Measurements from ENCODE around the gene MED15.

The MED15 gene

GRCh38 chr22:20509344-20510047 lies 2.1 kb downstream of the MED15 start:
- peak; percentile 82 for TF ChIP-seq Cebpa-rat (IDR thresholded peaks at IDR 0.05)
- Histone ChIP-seq H3K4me2 (peak overlapping the region; percentile 100), H3K27ac (peak overlapping the region; percentile 96), H4K20me1 (peaks cover 69% of the 10 kb centered on the region), H3K9ac (peak overlapping the region; percentile 98), H3K27me3 (no peaks in the 10 kb centered on the region), H3K4me1 (peaks cover 44% of the 10 kb centered on the region), H3K9me3 (no peaks in the 10 kb centered on the region), H3K36me3 (peaks cover 43% of the 10 kb centered on the region), H3K4me3 (peak overlapping the region; percentile 98)

DNA sequence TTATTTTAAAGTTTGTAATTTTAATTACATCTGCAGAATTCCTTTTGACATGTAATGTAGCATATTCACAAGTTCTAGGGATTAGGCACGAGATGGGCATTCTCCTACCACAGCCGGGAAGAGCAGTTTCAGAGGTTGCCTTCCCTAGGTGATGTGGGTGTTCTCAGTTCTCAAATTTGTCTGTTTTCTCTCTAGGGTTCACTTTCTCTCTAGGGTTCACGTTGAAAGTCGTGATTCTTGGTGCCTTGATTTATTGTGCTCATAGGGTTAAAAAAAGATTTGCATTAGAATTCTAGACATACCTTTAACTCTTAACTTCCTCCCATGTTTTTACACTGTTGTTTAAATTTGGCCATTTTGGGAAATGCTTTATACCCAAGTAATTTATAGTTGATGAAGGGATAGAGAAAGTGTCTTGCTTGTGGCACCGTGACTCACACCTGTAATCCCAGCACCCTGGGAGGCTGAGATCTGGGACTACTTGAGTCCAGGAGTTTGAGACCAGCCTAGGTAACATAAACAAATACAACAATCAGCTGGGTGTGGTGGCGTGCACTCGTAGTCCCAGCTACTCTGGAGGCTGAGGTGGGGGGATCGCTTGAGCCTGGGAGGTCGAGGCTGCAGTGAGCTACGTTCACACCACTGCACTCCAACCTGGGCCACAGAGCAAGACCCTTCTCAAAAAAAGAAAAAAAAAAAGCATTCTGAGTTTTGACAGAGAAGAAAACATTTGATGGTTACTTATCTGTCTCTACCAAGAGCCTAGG lies 3.6 kb downstream of the MED15 start:
- H3K27me3 ChIP-seq: no peaks in the 10 kb centered on the region
- H3K4me3 ChIP-seq: no peak overlapping the region
- H3K4me2 ChIP-seq: peak overlapping the region; percentile 100
- no peaks in the 10 kb centered on the region for H3K9me3 ChIP-seq
- peaks cover 56% of the 10 kb centered on the region for H3K36me3 ChIP-seq
- H3K4me1 ChIP-seq: peaks cover 44% of the 10 kb centered on the region
- no peak for TF ChIP-seq Cebpa-rat (IDR thresholded peaks at IDR 0.05)
- H3K9ac ChIP-seq: no peak overlapping the region
- H3K27ac ChIP-seq: no peak overlapping the region
- H4K20me1 ChIP-seq: peaks cover 84% of the 10 kb centered on the region

- H3K4me3 ChIP-seq: no peak overlapping the region
- no peak overlapping the region for H3K27ac ChIP-seq
- H3K27me3 ChIP-seq: no peaks in the 10 kb centered on the region
- H3K4me1 ChIP-seq: peaks cover 41% of the 10 kb centered on the region
- no peaks in the 10 kb centered on the region for H3K9me3 ChIP-seq
- TF ChIP-seq Cebpa-rat (IDR thresholded peaks at IDR 0.05): no peak
- H3K36me3 ChIP-seq: peaks cover 61% of the 10 kb centered on the region
- H3K4me2 ChIP-seq: peak overlapping the region; percentile 100; the same call in 1 of the 2 replicates
- peaks cover 91% of the 10 kb centered on the region for H4K20me1 ChIP-seq
- H3K9ac ChIP-seq: no peak overlapping the region
Measured at GRCh38 chr22:20511578-20512229, 4.3 kb downstream of the MED15 start.

DNA sequence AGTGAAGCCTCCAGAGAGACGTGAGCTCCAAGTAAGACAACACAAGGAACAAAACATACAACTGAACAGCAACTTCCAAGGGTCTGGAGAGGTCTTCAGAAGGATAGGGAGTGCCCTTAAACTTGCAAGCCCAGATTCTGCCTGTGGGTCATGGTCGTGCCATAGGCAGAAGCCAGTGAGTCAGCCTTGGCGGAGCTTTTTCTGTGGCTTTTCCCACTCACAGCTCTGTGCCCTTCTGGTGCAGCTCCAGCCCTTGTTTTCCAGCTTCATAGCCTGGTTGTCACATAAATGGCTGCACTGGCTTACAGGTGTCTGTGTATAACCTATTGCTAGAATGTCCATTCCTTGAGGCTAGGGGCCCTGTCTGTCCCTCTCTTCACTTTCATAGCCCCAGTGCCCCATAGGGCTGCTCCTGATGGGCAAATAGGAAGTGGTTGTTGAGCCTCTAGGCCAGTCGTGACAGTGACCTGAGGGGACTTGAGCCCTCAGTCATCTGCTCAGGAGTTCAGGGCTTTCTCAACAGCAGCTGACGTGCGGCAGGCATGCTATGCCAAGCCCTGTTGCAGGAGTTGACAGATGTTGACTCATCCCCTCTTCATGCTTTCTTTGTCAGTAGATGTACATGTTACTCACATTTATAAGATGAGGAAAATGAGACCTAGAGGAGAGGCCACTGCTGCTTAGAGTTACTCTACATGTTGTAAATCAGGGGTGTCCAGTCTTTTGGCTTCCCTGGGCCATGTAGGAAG lies 7.4 kb downstream of the MED15 start:
- Histone ChIP-seq H4K20me1 (peaks cover 100% of the 10 kb centered on the region), H3K27ac (no peak overlapping the region), H3K4me1 (peaks cover 33% of the 10 kb centered on the region)

GRCh38 chr22:20516399-20516798 lies 9.0 kb downstream of the MED15 start:
- no peak for TF ChIP-seq Cebpa-rat (IDR thresholded peaks at IDR 0.05)
- Histone ChIP-seq H3K9me3 (no peaks in the 10 kb centered on the region), H3K27ac (no peak overlapping the region), H3K36me3 (peaks cover 91% of the 10 kb centered on the region), H3K9ac (no peak overlapping the region), H3K4me3 (no peak overlapping the region), H3K27me3 (no peaks in the 10 kb centered on the region), H3K4me2 (no peak overlapping the region), H3K4me1 (peaks cover 22% of the 10 kb centered on the region), H4K20me1 (peaks cover 100% of the 10 kb centered on the region)

More for the DNA sequence above, 7.4 kb downstream of the MED15 start:
- Histone ChIP-seq H3K4me3 (no peak overlapping the region), H3K36me3 (peaks cover 92% of the 10 kb centered on the region), H3K9me3 (no peaks in the 10 kb centered on the region), H3K9ac (no peak overlapping the region), H3K27me3 (no peaks in the 10 kb centered on the region), H3K4me2 (no peak overlapping the region)
- TF ChIP-seq Cebpa-rat (IDR thresholded peaks at IDR 0.05): no peak

GRCh38 chr22:20517422-20517821 lies 10.0 kb downstream of the MED15 start:
- Histone ChIP-seq H3K4me3 (no peak overlapping the region), H3K9me3 (no peaks in the 10 kb centered on the region), H3K4me2 (no peak overlapping the region), H3K4me1 (peaks cover 23% of the 10 kb centered on the region), H3K27me3 (no peaks in the 10 kb centered on the region), H4K20me1 (peaks cover 100% of the 10 kb centered on the region), H3K36me3 (peaks cover 94% of the 10 kb centered on the region), H3K9ac (no peak overlapping the region), H3K27ac (peak overlapping the region; percentile 12; the same call in 1 of the 2 replicates)
- TF ChIP-seq Cebpa-rat (IDR thresholded peaks at IDR 0.05): no peak

- peaks cover 100% of the 10 kb centered on the region for H4K20me1 ChIP-seq
- H3K4me3 ChIP-seq: no peak overlapping the region
- H3K36me3 ChIP-seq: peaks cover 92% of the 10 kb centered on the region
- no peak for TF ChIP-seq Cebpa-rat (IDR thresholded peaks at IDR 0.05)
- H3K4me1 ChIP-seq: peaks cover 29% of the 10 kb centered on the region
- no peak overlapping the region for H3K4me2 ChIP-seq
- no peaks in the 10 kb centered on the region for H3K27me3 ChIP-seq
- no peaks in the 10 kb centered on the region for H3K9me3 ChIP-seq
- 0 out of 2 replicates have a peak overlapping the region, but pooled peaks have one; percentile 8 for H3K27ac ChIP-seq
- H3K9ac ChIP-seq: no peak overlapping the region
Measured at GRCh38 chr22:20517841-20518592, 10.6 kb downstream of the MED15 start.

DNA sequence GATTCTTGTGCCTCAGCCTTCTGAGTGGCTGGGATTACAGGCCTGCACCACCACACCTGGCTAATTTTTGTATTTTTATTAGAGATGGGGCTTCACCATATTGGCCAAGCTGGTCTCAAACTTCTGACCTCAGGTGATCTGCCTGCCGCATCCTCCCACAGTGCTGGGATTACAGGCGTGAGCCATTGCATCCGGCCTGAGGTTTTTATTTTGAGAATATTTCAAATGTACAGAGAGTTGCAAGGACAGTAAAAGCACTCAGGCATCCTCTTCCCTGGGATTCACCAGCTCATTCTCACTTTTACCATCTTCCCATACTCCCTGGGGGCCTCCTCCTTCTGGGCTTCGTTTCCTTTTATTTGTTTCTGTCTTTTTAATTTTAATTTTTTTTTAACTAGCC lies 12.1 kb downstream of the MED15 start:
- Histone ChIP-seq H3K36me3 (peaks cover 76% of the 10 kb centered on the region), H3K9me3 (no peaks in the 10 kb centered on the region), H3K9ac (no peak overlapping the region), H4K20me1 (peaks cover 100% of the 10 kb centered on the region), H3K27me3 (no peaks in the 10 kb centered on the region), H3K4me2 (no peak overlapping the region), H3K4me1 (peaks cover 44% of the 10 kb centered on the region), H3K27ac (0 out of 2 replicates have a peak overlapping the region, but pooled peaks have one; percentile 15), H3K4me3 (no peak overlapping the region)
- TF ChIP-seq Cebpa-rat (IDR thresholded peaks at IDR 0.05): no peak

- Histone ChIP-seq H3K4me1 (peaks cover 50% of the 10 kb centered on the region), H3K36me3 (peaks cover 71% of the 10 kb centered on the region), H3K9me3 (no peaks in the 10 kb centered on the region), H4K20me1 (peaks cover 100% of the 10 kb centered on the region), H3K27me3 (no peaks in the 10 kb centered on the region), H3K9ac (no peak overlapping the region), H3K4me2 (no peak overlapping the region), H3K27ac (0 out of 2 replicates have a peak overlapping the region, but pooled peaks have one; percentile 15), H3K4me3 (no peak overlapping the region)
- no peak for TF ChIP-seq Cebpa-rat (IDR thresholded peaks at IDR 0.05)
Measured at GRCh38 chr22:20520093-20520511, 12.7 kb downstream of the MED15 start.

Measured in BLaER1 (cell line).